HepG2 (cell line): ENCODE results near the gene TTLL7. TPM values are rescaled to one million over a fixed set of nuclear protein-coding genes. Genes with fewer than 3 reads are reported as not detected.

Experiments used
- ATAC-seq: fragments of 200-7000 bp; cut with Tn5 transposase; 3 replicates; pipeline ENCODE4 v1.9.1; 2020; ENCODE audit warnings: mild to moderate bottlenecking, moderate library complexity
- BruUV-seq: library from RNA; stranded (reverse); fragments of 400-500 nt; replicated peaks from 2 replicates; lab custom pipeline; 2021; lab: Mats Ljungman, UMichigan
- CTCF ChIA-PET: fragments of 300-600 bp; formaldehyde crosslinking; extraction: SDS; loops from one replicate; lab custom pipeline; 2021; ENCODE audit warnings: low total read pairs, inconsistent platforms, low intra/inter-chr PET ratio; lab: Yijun Ruan, JAX
- POLR2A ChIA-PET: fragments of 350-600 bp; sonication (Branson Sonifier 250); formaldehyde crosslinking; loops from one replicate; lab custom pipeline; 2020; ENCODE audit warnings: antibody characterized with exemption, inconsistent platforms; lab: Yijun Ruan, JAX
- DNase-seq: peaks from one replicate; pipeline ENCODE4 v3.0.0-alpha.2; 2015; ENCODE audit warnings: low spot score
- FAIRE-seq: peaks from 3 replicates; lab custom pipeline; 2011; peaks lifted over from hg19 to GRCh38; lab: Jason Lieb, UNC
- H2AFZ ChIP-seq: one replicate; pipeline ENCODE4 v1.6.1; 2011; ENCODE audit warnings: low read length, inconsistent platforms
- H3K27ac ChIP-seq: fragments of 300-600 bp; 3 replicates; pipeline ENCODE4 v1.8.0; 2011; ENCODE audit warnings: mixed run types, mild to moderate bottlenecking, mixed read lengths, low read length, inconsistent platforms; ENCODE audit not compliant: insufficient read depth; ENCODE audit errors: extremely low read length
- H3K27me3 ChIP-seq, 2 experiments: fragments of 200-600 bp in 1 of 2; 2 replicates in 1 of 2; 3 replicates in 1 of 2; pipeline versions ENCODE4 v1.6.0 to v1.8.0; 2011; ENCODE audit warnings: low read length in 2 of 2, mild to moderate bottlenecking in 2 of 2, moderate library complexity in 2 of 2, inconsistent platforms in 1 of 2; ENCODE audit not compliant: insufficient read depth in 2 of 2, control insufficient read depth in 1 of 2
- H3K36me3 ChIP-seq, 2 experiments: fragments of 200-600 bp in 1 of 2; replicated peaks in 1 of 2; 2 replicates in 1 of 2; 3 replicates in 1 of 2; pipeline versions ENCODE4 v1.5.1 to v1.8.0; 2011; ENCODE audit warnings: low read length in 2 of 2, inconsistent platforms in 1 of 2; ENCODE audit not compliant: insufficient read depth in 2 of 2, control insufficient read depth in 1 of 2
- H3K4me1 ChIP-seq: 2 replicates; pipeline ENCODE4 v1.5.1; 2012; ENCODE audit warnings: low read length, inconsistent platforms; ENCODE audit not compliant: insufficient read depth
- H3K4me2 ChIP-seq: 2 replicates; pipeline ENCODE4 v1.6.0; 2011; ENCODE audit warnings: low read depth, low read length, inconsistent platforms
- H3K4me3 ChIP-seq, 3 experiments: fragments of 200-600 bp in 1 of 3; sonication (generic), shearing (Covaris generic) in 1 of 3; replicated peaks in 1 of 3; 2 replicates each; pipeline ENCODE4 v1.5.1; 2011 to 2016; ENCODE audit warnings: low read length in 3 of 3, inconsistent platforms in 2 of 3, low read depth in 2 of 3, mild to moderate bottlenecking in 2 of 3, control low read depth in 1 of 3, mixed read lengths in 1 of 3; ENCODE audit not compliant: insufficient read depth in 1 of 3
- H3K79me2 ChIP-seq: one replicate; pipeline ENCODE4 v1.6.1; 2011; ENCODE audit warnings: low read length, inconsistent platforms; ENCODE audit not compliant: insufficient read depth
- H3K9ac ChIP-seq: 2 replicates; pipeline ENCODE4 v1.6.0; 2011; ENCODE audit warnings: mild to moderate bottlenecking, low read depth, low read length, inconsistent platforms; ENCODE audit not compliant: insufficient read depth
- H3K9me3 ChIP-seq: 2 replicates; pipeline ENCODE4 v1.5.1; 2012; ENCODE audit warnings: mild to moderate bottlenecking, low read length
- H4K20me1 ChIP-seq: 2 replicates; pipeline ENCODE4 v1.6.0; 2011; ENCODE audit warnings: inconsistent platforms, mild to moderate bottlenecking, low read length, moderate library complexity; ENCODE audit not compliant: insufficient read depth
- CEBPB ChIP-seq: IDR thresholded peaks from 2 replicates; pipeline ENCODE4 v1.6.1; 2011; ENCODE audit warnings: low read depth, low read length, improper control_type of control experiment, borderline replicate concordance
- CREB3 ChIP-seq: sonication (generic); formaldehyde crosslinking; IDR thresholded peaks from 2 replicates; pipeline ENCODE4 v1.5.0; 2020; ENCODE audit warnings: missing genetic modification reagents
- MXD4 ChIP-seq: IDR thresholded peaks from 2 replicates; pipeline ENCODE4 v1.6.1; 2016; ENCODE audit warnings: mild to moderate bottlenecking, missing biosample characterization, missing genetic modification reagents
- MZF1 ChIP-seq: sonication (generic); formaldehyde crosslinking; IDR thresholded peaks from 2 replicates; pipeline ENCODE4 v1.8.1; 2023; ENCODE audit warnings: mild to moderate bottlenecking, missing genetic modification reagents, borderline replicate concordance
- PITX1 ChIP-seq: sonication (generic); formaldehyde crosslinking; IDR thresholded peaks from 2 replicates; pipeline ENCODE4 v1.5.1; 2020; ENCODE audit warnings: mild to moderate bottlenecking, missing genetic modification reagents
- POGZ ChIP-seq: sonication (generic); formaldehyde crosslinking; IDR thresholded peaks from 2 replicates; pipeline ENCODE4 v1.4.0; 2020; ENCODE audit warnings: mild to moderate bottlenecking, missing genetic modification reagents
- PTBP1 ChIP-seq: fragments of 200-400 bp; formaldehyde crosslinking; IDR thresholded peaks from 2 replicates; pipeline ENCODE4 v1.6.1; 2018; ENCODE audit warnings: low read length, low read depth; ENCODE audit not compliant: poor library complexity, severe bottlenecking
- TBL1XR1 ChIP-seq: fragments of 150-350 bp; IDR thresholded peaks from 2 replicates; pipeline ENCODE4 v1.6.1; 2014; ENCODE audit warnings: borderline replicate concordance, low read length; ENCODE audit not compliant: partially characterized antibody
- TBX2 ChIP-seq: sonication (generic); formaldehyde crosslinking; IDR thresholded peaks from 2 replicates; pipeline ENCODE4 v1.5.0; 2020; ENCODE audit warnings: missing genetic modification reagents, mild to moderate bottlenecking, borderline replicate concordance
- YEATS4 ChIP-seq: sonication (generic); formaldehyde crosslinking; IDR thresholded peaks from 2 replicates; pipeline ENCODE4 v1.4.0; 2020; ENCODE audit warnings: missing genetic modification reagents, borderline replicate concordance
- ZNF639 ChIP-seq: conservative IDR thresholded peaks from 2 replicates; pipeline ENCODE4 v1.6.1; 2018; ENCODE audit warnings: missing genetic modification reagents
- ZNF800 ChIP-seq: sonication (generic); formaldehyde crosslinking; IDR thresholded peaks from 2 replicates; pipeline ENCODE4 v1.4.0; 2020; ENCODE audit warnings: missing genetic modification reagents
- WGBS: methylation state at CpG from one replicate; pipeline ENCODE4 v1.1.6; 2017; ENCODE audit warnings: low lambda C conversion rate; 5-methylcytosine and 5-hydroxymethylcytosine counted together
- in situ Hi-C: cut with HindIII; loops from 2 replicates; pipeline ENCODE4 v1.10.0; 2017; ENCODE audit warnings: low pct_unique_long_range_greater_than_20kb; ENCODE audit not compliant: extremely low pct_ligation_motif_present
- intact Hi-C: fragments of 100-400 bp; cut with micrococcal nuclease; formaldehyde crosslinking; loops from one replicate; pipeline ENCODE4 v1.10.0; 2022; ENCODE audit not compliant: unreplicated experiment
- polyA plus RNA-seq, 8 experiments: library from polyadenylated mRNA; depleted of rRNA in 3 of 8; stranded (reverse) in 7 of 8; unstranded in 1 of 8; fragments of >200 nt; fragmentation: Illumina TruSeq in 4 of 8; extraction: Trizol in 4 of 8; gene quantifications; 2 replicates each; pipeline versions ENCODE4 v1.2.1 to v1.2.3, GENCODE V29; 2011 to 2016; ENCODE audit warnings: low read depth in 4 of 8, missing spikeins in 1 of 8, mixed read lengths in 1 of 8; ENCODE audit not compliant: insufficient read depth in 1 of 8
- total RNA-seq, 5 experiments: library from RNA; depleted of rRNA; stranded (reverse); fragments of >200 nt; fragmentation: Illumina TruSeq; extraction: Trizol; gene quantifications; 2 replicates each; pipeline ENCODE4 v1.2.3, GENCODE V29; 2016; ENCODE audit warnings: low read depth in 1 of 5
- TF ChIP-seq, protein P1 (sequence below), 2 experiments: fragments of 450-650 bp in 1 of 2; sonication (generic) in 1 of 2; formaldehyde crosslinking; IDR thresholded peaks; 2 replicates each; pipeline versions ENCODE4 v1.5.0 to v1.8.0; 2020 to 2022; ENCODE audit warnings: mild to moderate bottlenecking in 1 of 2, missing genetic modification reagents in 1 of 2

Gene TTLL7
- total and polyA plus RNA-seq, 2 of the 13 experiments (the other 11 are each of a cell fraction or from before 2014, with no cell fraction given): 0.07 to 0.22 TPM

DNA sequence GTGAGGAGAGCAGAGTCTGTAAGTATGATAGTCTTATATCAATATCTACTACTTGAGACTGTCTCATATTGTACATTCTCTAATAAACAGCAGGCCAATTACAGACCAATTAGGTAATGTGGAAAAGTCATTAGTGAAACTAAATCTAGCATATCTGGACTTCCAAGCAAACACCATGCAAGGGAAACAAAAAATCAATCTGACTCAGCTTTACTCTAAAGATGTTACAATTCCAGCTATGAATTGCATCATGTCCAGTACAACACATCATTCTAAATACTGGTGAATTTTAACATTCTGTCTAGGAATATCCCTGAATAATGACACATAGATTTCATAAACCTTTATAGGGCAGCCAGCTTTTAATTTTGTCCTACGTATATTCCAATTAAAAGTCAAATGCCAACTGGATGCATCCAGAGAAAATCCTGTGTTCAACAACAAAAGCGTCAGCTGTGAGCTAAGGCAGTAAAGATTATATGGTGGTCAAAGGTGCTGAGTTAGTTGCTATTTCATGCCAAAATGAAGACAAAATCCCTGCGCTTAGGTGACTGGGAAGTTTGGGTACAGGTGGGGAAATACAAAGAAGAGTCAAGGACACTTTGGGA, 159.3 kb downstream of the TTLL7 start:
- H3K4me3 ChIP-seq: no peak overlapping the region
- peaks cover 69% of the 10 kb centered on the region for H3K9me3 ChIP-seq
- no peak overlapping the region for H3K4me2 ChIP-seq
- FAIRE-seq: no peak
- no peaks in the 10 kb centered on the region for H3K27me3 ChIP-seq
- no peaks in the 10 kb centered on the region for H3K36me3 ChIP-seq
- no peak overlapping the region for H2AFZ ChIP-seq
- no peaks in the 10 kb centered on the region for H3K4me1 ChIP-seq
- ChIA-PET CTCF (no interaction called here), POLR2A (no interaction called here)
- intact Hi-C loops: no loop called here
- DNase-seq: no peak
- H4K20me1 ChIP-seq: no peaks in the 10 kb centered on the region
- no peaks in the 10 kb centered on the region for H3K79me2 ChIP-seq
- no peak for TF ChIP-seq TBX2 (CRISPR knock-in tag)
- TF ChIP-seq, protein P1, sequence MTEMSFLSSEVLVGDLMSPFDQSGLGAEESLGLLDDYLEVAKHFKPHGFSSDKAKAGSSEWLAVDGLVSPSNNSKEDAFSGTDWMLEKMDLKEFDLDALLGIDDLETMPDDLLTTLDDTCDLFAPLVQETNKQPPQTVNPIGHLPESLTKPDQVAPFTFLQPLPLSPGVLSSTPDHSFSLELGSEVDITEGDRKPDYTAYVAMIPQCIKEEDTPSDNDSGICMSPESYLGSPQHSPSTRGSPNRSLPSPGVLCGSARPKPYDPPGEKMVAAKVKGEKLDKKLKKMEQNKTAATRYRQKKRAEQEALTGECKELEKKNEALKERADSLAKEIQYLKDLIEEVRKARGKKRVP (CRISPR knock-in tag; IDR thresholded peaks at IDR 0.05): peak in 1 of 2 experiments; percentile 75; a peak in 2 of 4 replicates
- 0 out of 2 replicates have a peak, but pooled peaks have one; percentile 5 for TF ChIP-seq CEBPB
- H3K9ac ChIP-seq: no peak overlapping the region
- no peak for ATAC-seq
- no peak overlapping the region for H3K27ac ChIP-seq
- BruUV-seq: no TSS peak
- WGBS: 63% methylated on average over 3 of the region's 3 CpGs
- in situ Hi-C loops: no loop called here

DNA sequence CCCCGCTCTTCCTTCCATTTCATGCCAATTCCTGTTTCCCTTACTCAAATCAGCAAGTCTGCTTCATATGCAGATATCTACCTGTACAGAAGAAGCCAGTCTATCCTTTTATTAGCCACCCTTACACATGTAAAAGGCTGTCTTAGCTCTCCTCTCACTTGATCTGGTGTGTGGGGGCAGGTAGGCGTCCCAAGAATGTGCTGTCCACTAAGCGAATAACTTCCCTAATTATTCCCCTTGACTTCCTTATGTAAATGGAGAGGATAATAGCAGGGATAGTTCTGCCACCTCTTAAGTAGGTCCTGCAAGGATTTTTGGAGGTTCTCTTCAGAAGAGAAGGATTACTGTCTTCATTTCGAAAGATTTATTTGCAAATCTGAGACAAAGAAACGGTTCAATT, 160.4 kb downstream of the TTLL7 start:
- POLR2A ChIA-PET: no interaction called here
- BruUV-seq: no TSS peak
- Histone ChIP-seq H3K9ac (no peak overlapping the region), H3K4me3 (no peak overlapping the region), H3K4me2 (no peak overlapping the region), H3K27me3 (no peaks in the 10 kb centered on the region), H4K20me1 (no peaks in the 10 kb centered on the region), H3K36me3 (no peaks in the 10 kb centered on the region), H3K27ac (no peak overlapping the region), H3K79me2 (no peaks in the 10 kb centered on the region), H3K4me1 (no peaks in the 10 kb centered on the region), H3K9me3 (peaks cover 60% of the 10 kb centered on the region), H2AFZ (no peak overlapping the region)
- CTCF ChIA-PET: no interaction called here
- DNase-seq (no peak), FAIRE-seq (no peak), ATAC-seq (no peak)
- 30% methylated on average over 5 of the region's 5 CpGs for WGBS
- in situ Hi-C loops: no loop called here
- intact Hi-C loops: no loop called here
- TF ChIP-seq PTBP1: no peak
- no peak for TF ChIP-seq MZF1
- TF ChIP-seq POGZ (CRISPR knock-in tag): no peak
- no peak for TF ChIP-seq MXD4 (CRISPR knock-in tag)
- TF ChIP-seq CREB3: no peak
- no peak for TF ChIP-seq ZNF639 (CRISPR knock-in tag)
- no peak for TF ChIP-seq ZNF800 (CRISPR knock-in tag)
- TF ChIP-seq PITX1 (CRISPR knock-in tag): no peak
- no peak for TF ChIP-seq TBL1XR1
- TF ChIP-seq YEATS4 (CRISPR knock-in tag): no peak
